Neural cell (in vitro differentiated cells): ENCODE data around the gene REL.

Source experiments
- EP300 ChIP-seq: fragments of 450-650 bp; conservative IDR thresholded peaks from 2 replicates; pipeline ENCODE4 v1.6.1; 2014; ENCODE audit warnings: antibody characterized with exemption, mild to moderate bottlenecking, moderate library complexity; ENCODE audit not compliant: poor library complexity, severe bottlenecking
- EZH2 ChIP-seq: fragments of 200-600, 300-800 bp; shearing (Covaris generic), sonication (generic); IDR thresholded peaks from 2 replicates; pipeline ENCODE4 v1.6.1; 2014; ENCODE audit warnings: antibody characterized with exemption, low read length, borderline replicate concordance, mild to moderate bottlenecking; ENCODE audit not compliant: insufficient read depth, poor library complexity, severe bottlenecking
- MXI1 ChIP-seq: fragments of 450-650 bp; conservative IDR thresholded peaks from 2 replicates; pipeline ENCODE4 v1.6.1; 2014; ENCODE audit warnings: antibody characterized with exemption, mild to moderate bottlenecking; ENCODE audit not compliant: poor library complexity, severe bottlenecking
- POLR2AphosphoS5 ChIP-seq: IDR thresholded peaks from 2 replicates; pipeline ENCODE4 v1.6.1; 2012
- RAD21 ChIP-seq: fragments of 450-650 bp; conservative IDR thresholded peaks from 2 replicates; pipeline ENCODE4 v1.6.1; 2014; ENCODE audit warnings: antibody characterized with exemption, mild to moderate bottlenecking, moderate library complexity
- SMC3 ChIP-seq: fragments of 450-650 bp; conservative IDR thresholded peaks from 2 replicates; pipeline ENCODE4 v1.6.1; 2014; ENCODE audit warnings: antibody characterized with exemption, mild to moderate bottlenecking, moderate library complexity; ENCODE audit not compliant: poor library complexity
- TAF1 ChIP-seq: IDR thresholded peaks from 2 replicates; pipeline ENCODE4 v1.6.1; 2012; ENCODE audit warnings: low read depth
- TF ChIP-seq, protein P1 (sequence below): fragments of 450-650 bp; IDR thresholded peaks from 2 replicates; pipeline ENCODE4 v1.5.1; 2014; ENCODE audit warnings: antibody characterized with exemption, mild to moderate bottlenecking, moderate library complexity; ENCODE audit not compliant: poor library complexity, severe bottlenecking
- TF ChIP-seq, protein P2 (sequence below): IDR thresholded peaks from 2 replicates; pipeline ENCODE4 v1.6.1; 2012; ENCODE audit warnings: borderline replicate concordance

DNA sequence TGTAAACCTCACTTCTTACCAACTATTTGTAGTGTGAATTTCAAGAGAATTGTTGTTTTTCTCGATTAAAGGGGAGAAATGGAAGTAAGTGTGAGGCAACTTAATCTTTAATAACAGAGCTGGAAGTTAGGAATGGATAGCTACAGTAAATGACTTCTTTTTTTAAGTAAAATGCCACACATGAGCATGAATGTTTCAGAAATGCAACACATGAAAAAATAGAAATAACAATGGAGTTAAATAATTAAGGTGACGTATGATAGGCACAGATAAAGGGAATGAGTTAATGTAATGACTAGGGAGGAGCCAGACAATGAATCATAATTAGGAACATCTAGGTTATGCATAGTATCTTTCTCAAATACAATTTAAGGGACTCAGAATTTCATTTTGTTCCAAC is 3.4 kb downstream of the REL start:
- no peak for TF ChIP-seq EZH2
- no peak for TF ChIP-seq RAD21
- TF ChIP-seq, protein P1, sequence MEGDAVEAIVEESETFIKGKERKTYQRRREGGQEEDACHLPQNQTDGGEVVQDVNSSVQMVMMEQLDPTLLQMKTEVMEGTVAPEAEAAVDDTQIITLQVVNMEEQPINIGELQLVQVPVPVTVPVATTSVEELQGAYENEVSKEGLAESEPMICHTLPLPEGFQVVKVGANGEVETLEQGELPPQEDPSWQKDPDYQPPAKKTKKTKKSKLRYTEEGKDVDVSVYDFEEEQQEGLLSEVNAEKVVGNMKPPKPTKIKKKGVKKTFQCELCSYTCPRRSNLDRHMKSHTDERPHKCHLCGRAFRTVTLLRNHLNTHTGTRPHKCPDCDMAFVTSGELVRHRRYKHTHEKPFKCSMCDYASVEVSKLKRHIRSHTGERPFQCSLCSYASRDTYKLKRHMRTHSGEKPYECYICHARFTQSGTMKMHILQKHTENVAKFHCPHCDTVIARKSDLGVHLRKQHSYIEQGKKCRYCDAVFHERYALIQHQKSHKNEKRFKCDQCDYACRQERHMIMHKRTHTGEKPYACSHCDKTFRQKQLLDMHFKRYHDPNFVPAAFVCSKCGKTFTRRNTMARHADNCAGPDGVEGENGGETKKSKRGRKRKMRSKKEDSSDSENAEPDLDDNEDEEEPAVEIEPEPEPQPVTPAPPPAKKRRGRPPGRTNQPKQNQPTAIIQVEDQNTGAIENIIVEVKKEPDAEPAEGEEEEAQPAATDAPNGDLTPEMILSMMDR = no peak
- TF ChIP-seq POLR2AphosphoS5 = no peak
- TF ChIP-seq, protein P2, sequence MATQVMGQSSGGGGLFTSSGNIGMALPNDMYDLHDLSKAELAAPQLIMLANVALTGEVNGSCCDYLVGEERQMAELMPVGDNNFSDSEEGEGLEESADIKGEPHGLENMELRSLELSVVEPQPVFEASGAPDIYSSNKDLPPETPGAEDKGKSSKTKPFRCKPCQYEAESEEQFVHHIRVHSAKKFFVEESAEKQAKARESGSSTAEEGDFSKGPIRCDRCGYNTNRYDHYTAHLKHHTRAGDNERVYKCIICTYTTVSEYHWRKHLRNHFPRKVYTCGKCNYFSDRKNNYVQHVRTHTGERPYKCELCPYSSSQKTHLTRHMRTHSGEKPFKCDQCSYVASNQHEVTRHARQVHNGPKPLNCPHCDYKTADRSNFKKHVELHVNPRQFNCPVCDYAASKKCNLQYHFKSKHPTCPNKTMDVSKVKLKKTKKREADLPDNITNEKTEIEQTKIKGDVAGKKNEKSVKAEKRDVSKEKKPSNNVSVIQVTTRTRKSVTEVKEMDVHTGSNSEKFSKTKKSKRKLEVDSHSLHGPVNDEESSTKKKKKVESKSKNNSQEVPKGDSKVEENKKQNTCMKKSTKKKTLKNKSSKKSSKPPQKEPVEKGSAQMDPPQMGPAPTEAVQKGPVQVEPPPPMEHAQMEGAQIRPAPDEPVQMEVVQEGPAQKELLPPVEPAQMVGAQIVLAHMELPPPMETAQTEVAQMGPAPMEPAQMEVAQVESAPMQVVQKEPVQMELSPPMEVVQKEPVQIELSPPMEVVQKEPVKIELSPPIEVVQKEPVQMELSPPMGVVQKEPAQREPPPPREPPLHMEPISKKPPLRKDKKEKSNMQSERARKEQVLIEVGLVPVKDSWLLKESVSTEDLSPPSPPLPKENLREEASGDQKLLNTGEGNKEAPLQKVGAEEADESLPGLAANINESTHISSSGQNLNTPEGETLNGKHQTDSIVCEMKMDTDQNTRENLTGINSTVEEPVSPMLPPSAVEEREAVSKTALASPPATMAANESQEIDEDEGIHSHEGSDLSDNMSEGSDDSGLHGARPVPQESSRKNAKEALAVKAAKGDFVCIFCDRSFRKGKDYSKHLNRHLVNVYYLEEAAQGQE = no peak
- TF ChIP-seq EP300 = no peak
- TF ChIP-seq MXI1 = no peak
- no peak for TF ChIP-seq SMC3
- no peak for TF ChIP-seq TAF1
